Mammary epithelial cell (primary cell): ENCODE measurements around the gene PPP1R13B.

ENCODE experiments used
- EZH2 ChIP-seq: IDR thresholded peaks from 2 replicates; pipeline ENCODE4 v1.6.1; 2012; ENCODE audit warnings: low read length, inconsistent platforms, borderline replicate concordance
- TF ChIP-seq, protein P1 (sequence below), 2 donors: IDR thresholded peaks in 1 of 2; conservative IDR thresholded peaks in 1 of 2; 2 replicates each; pipeline ENCODE4 v1.5.1; 2011 to 2012; ENCODE audit warnings: inconsistent platforms in 2 of 2, low read length in 2 of 2, mild to moderate bottlenecking in 2 of 2, control low read depth in 1 of 2, low read depth in 1 of 2; ENCODE audit not compliant: insufficient read depth in 1 of 2; ENCODE audit errors: extremely low read depth in 1 of 2

DNA sequence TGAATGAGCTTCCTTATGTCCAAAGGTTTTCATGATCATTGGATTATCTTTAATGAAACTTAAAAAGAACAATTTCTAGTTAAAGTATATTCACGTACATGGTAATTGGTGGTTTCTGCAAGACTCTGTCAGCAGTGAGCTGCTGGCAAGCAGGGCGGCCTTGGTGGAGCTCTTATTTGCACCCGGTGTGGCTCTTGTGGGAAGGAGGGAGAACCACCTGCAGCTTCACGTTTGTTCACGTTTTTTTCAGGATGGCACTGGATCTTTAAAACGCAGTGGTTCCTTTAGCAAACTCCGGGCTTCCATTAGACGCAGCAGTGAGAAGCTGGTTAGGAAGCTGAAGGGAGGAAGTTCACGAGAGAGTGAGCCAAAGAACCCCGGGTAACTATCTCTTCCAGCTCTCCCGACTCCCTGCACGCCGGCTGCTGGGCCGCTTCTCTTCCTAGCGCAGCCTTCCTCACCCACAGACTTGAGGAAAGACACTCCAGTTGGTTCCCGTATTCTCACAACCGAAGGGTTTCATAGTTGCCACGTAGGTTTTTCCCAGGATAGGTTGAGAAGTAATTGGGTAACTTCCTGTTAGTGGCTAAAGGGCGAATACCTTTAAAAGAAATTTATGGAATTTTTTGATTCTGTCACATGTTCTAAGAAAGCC is 160.4 kb downstream of the PPP1R13B start:
- TF ChIP-seq, protein P1, sequence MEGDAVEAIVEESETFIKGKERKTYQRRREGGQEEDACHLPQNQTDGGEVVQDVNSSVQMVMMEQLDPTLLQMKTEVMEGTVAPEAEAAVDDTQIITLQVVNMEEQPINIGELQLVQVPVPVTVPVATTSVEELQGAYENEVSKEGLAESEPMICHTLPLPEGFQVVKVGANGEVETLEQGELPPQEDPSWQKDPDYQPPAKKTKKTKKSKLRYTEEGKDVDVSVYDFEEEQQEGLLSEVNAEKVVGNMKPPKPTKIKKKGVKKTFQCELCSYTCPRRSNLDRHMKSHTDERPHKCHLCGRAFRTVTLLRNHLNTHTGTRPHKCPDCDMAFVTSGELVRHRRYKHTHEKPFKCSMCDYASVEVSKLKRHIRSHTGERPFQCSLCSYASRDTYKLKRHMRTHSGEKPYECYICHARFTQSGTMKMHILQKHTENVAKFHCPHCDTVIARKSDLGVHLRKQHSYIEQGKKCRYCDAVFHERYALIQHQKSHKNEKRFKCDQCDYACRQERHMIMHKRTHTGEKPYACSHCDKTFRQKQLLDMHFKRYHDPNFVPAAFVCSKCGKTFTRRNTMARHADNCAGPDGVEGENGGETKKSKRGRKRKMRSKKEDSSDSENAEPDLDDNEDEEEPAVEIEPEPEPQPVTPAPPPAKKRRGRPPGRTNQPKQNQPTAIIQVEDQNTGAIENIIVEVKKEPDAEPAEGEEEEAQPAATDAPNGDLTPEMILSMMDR (conservative IDR thresholded peaks at IDR 0.05 in 1 of 2, IDR thresholded peaks at IDR 0.05 in 1 of 2; ENCODE audit: extremely low read depth in 1 of 2, insufficient read depth in 1 of 2, low read depth in 1 of 2, low read length in 2 of 2) = no peak
- TF ChIP-seq EZH2 = no peak
